SK-N-MC (cell line): ENCODE data around the gene DHCR7.
"Not testable (repeated sequence)": the region's sequence is repeated elsewhere in the genome, so short reads cannot be mapped to it uniquely, and the experiment has no call there.

Experiments used
- DNase-seq: peaks from one replicate; pipeline ENCODE4 v3.0.0-alpha.2; 2011; ENCODE audit warnings: low read depth, low spot score
- H3K27ac ChIP-seq: fragments of 200-600 bp; sonication (generic); 2 replicates; pipeline ENCODE4 v1.5.1; 2016; ENCODE audit warnings: mixed run types
- H3K36me3 ChIP-seq: fragments of 200-600 bp; sonication (generic); 2 replicates; pipeline ENCODE4 v1.6.1; 2017; ENCODE audit warnings: antibody characterized with exemption, low read length, mixed read lengths; ENCODE audit not compliant: insufficient read depth
- H3K4me3 ChIP-seq: fragments of 200-600 bp; sonication (generic); 2 replicates; pipeline ENCODE4 v1.5.1; 2016
- H3K9ac ChIP-seq: fragments of 200-600 bp; sonication (generic); 2 replicates; pipeline ENCODE4 v1.8.0; 2017; ENCODE audit warnings: mixed run types, mixed read lengths; ENCODE audit not compliant: insufficient read length
- H3K9me3 ChIP-seq: fragments of 200-600 bp; sonication (generic); 2 replicates; pipeline ENCODE4 v1.6.1; 2017; ENCODE audit warnings: low read depth, mild to moderate bottlenecking, antibody characterized with exemption, low read length, moderate library complexity, mixed read lengths
- EZH2 ChIP-seq: fragments of 200-600 bp; sonication (generic); IDR thresholded peaks from one replicate; pipeline ENCODE4 v1.6.1; 2017; ENCODE audit warnings: antibody characterized with exemption
- FOXP2 ChIP-seq: optimal IDR thresholded peaks from 2 replicates; pipeline ENCODE3; 2011; ENCODE audit warnings: mild to moderate bottlenecking, moderate library complexity; ENCODE audit not compliant: insufficient read depth; ENCODE audit errors: extremely low read length, control extremely low read depth
- POLR2AphosphoS5 ChIP-seq: IDR thresholded peaks from 2 replicates; pipeline ENCODE4 v1.6.1; 2012; ENCODE audit warnings: mild to moderate bottlenecking, low read depth, low read length, borderline replicate concordance

DHCR7 gene

GRCh38 chr11:71425409-71425808 is 22.8 kb downstream of the DHCR7 start:
- DNase-seq: no peak
- no peak overlapping the region for H3K4me3 ChIP-seq
- TF ChIP-seq EZH2: no peak
- no peak for TF ChIP-seq POLR2AphosphoS5
- no peak for TF ChIP-seq FOXP2
- no peaks in the 10 kb centered on the region for H3K9me3 ChIP-seq
- no peak overlapping the region for H3K27ac ChIP-seq
- no peaks in the 10 kb centered on the region for H3K36me3 ChIP-seq
- no peak overlapping the region for H3K9ac ChIP-seq

- no peak for TF ChIP-seq FOXP2
- TF ChIP-seq EZH2: no peak
- Histone ChIP-seq H3K27ac (no peak overlapping the region), H3K9ac (no peak overlapping the region), H3K9me3 (no peaks in the 10 kb centered on the region), H3K4me3 (no peak overlapping the region), H3K36me3 (no peaks in the 10 kb centered on the region)
- no peak for DNase-seq
Observed at GRCh38 chr11:71423181-71423790, 24.9 kb downstream of the DHCR7 start.

GRCh38 chr11:71422318-71422717 is 25.9 kb downstream of the DHCR7 start:
- not testable (repeated sequence) for H3K4me3 ChIP-seq, H3K9me3 ChIP-seq, H3K9ac ChIP-seq, H3K36me3 ChIP-seq, H3K27ac ChIP-seq, DNase-seq

GRCh38 chr11:71421392-71421950 is 26.7 kb downstream of the DHCR7 start:
- TF ChIP-seq EZH2 (no peak), FOXP2 (no peak), POLR2AphosphoS5 (no peak)
- H3K9me3 ChIP-seq: no peaks in the 10 kb centered on the region
- H3K9ac ChIP-seq: no peak overlapping the region
- H3K27ac ChIP-seq: no peak overlapping the region
- no peak for DNase-seq
- H3K4me3 ChIP-seq: no peak overlapping the region
- no peaks in the 10 kb centered on the region for H3K36me3 ChIP-seq

GRCh38 chr11:71420455-71421241 is 27.5 kb downstream of the DHCR7 start:
- H3K9ac ChIP-seq: no peak overlapping the region
- H3K27ac ChIP-seq: no peak overlapping the region
- DNase-seq: peak; percentile 40
- no peak for TF ChIP-seq POLR2AphosphoS5
- TF ChIP-seq FOXP2: no peak
- no peak for TF ChIP-seq EZH2
- no peaks in the 10 kb centered on the region for H3K9me3 ChIP-seq
- no peaks in the 10 kb centered on the region for H3K36me3 ChIP-seq
- no peak overlapping the region for H3K4me3 ChIP-seq

GRCh38 chr11:71418643-71419042 is 29.6 kb downstream of the DHCR7 start:
- no peak for DNase-seq
- H3K36me3 ChIP-seq: no peaks in the 10 kb centered on the region

GRCh38 chr11:71414645-71415044 is 33.5 kb downstream of the DHCR7 start:
- H3K9me3 ChIP-seq: no peaks in the 10 kb centered on the region
- TF ChIP-seq FOXP2 (no peak), EZH2 (no peak), POLR2AphosphoS5 (no peak)
- no peak for DNase-seq
- H3K36me3 ChIP-seq: no peaks in the 10 kb centered on the region
- H3K9ac ChIP-seq: no peak overlapping the region
- no peak overlapping the region for H3K27ac ChIP-seq
- no peak overlapping the region for H3K4me3 ChIP-seq

More at GRCh38 chr11:71418643-71419042, 29.6 kb downstream of the DHCR7 start:
- H3K9me3 ChIP-seq: no peaks in the 10 kb centered on the region
- no peak overlapping the region for H3K9ac ChIP-seq
- H3K27ac ChIP-seq: no peak overlapping the region
- H3K4me3 ChIP-seq: no peak overlapping the region
- TF ChIP-seq FOXP2 (no peak), EZH2 (no peak), POLR2AphosphoS5 (no peak)

- Histone ChIP-seq H3K27ac (no peak overlapping the region), H3K9me3 (no peaks in the 10 kb centered on the region), H3K36me3 (no peaks in the 10 kb centered on the region), H3K4me3 (no peak overlapping the region), H3K9ac (no peak overlapping the region)
- TF ChIP-seq FOXP2 (no peak), POLR2AphosphoS5 (no peak), EZH2 (no peak)
- DNase-seq: no peak
Observed at GRCh38 chr11:71410363-71410966, 37.7 kb downstream of the DHCR7 start.
